GM19324 (cell line): ENCODE data around the gene DHX57.

Experiments
- ATAC-seq: cut with Tn5 transposase; IDR thresholded peaks from one replicate; pipeline ENCODE4 v1.9.1; 2021; ENCODE audit warnings: mild to moderate bottlenecking, moderate library complexity; ENCODE audit not compliant: unreplicated experiment, low FRiP score

The DHX57 gene, protein sequence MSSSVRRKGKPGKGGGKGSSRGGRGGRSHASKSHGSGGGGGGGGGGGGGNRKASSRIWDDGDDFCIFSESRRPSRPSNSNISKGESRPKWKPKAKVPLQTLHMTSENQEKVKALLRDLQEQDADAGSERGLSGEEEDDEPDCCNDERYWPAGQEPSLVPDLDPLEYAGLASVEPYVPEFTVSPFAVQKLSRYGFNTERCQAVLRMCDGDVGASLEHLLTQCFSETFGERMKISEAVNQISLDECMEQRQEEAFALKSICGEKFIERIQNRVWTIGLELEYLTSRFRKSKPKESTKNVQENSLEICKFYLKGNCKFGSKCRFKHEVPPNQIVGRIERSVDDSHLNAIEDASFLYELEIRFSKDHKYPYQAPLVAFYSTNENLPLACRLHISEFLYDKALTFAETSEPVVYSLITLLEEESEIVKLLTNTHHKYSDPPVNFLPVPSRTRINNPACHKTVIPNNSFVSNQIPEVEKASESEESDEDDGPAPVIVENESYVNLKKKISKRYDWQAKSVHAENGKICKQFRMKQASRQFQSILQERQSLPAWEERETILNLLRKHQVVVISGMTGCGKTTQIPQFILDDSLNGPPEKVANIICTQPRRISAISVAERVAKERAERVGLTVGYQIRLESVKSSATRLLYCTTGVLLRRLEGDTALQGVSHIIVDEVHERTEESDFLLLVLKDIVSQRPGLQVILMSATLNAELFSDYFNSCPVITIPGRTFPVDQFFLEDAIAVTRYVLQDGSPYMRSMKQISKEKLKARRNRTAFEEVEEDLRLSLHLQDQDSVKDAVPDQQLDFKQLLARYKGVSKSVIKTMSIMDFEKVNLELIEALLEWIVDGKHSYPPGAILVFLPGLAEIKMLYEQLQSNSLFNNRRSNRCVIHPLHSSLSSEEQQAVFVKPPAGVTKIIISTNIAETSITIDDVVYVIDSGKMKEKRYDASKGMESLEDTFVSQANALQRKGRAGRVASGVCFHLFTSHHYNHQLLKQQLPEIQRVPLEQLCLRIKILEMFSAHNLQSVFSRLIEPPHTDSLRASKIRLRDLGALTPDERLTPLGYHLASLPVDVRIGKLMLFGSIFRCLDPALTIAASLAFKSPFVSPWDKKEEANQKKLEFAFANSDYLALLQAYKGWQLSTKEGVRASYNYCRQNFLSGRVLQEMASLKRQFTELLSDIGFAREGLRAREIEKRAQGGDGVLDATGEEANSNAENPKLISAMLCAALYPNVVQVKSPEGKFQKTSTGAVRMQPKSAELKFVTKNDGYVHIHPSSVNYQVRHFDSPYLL (N-terminal part only)

GRCh38 chr2:38875576-38876367 lies at the start of gene DHX57, which contains the start of gene MORN2:
Gene DHX57, minus strand, starts transcription at chr2:38875934. Its CDS starts 7,529 bp downstream, at chr2:38868405.
Gene MORN2, plus strand, starts transcription at chr2:38875976.
- peak; percentile 100 for ATAC-seq

- ATAC-seq: no peak
These were observed 47.2 kb upstream of the DHX57 start for GRCh38 chr2:38922902-38923301.

DNA sequence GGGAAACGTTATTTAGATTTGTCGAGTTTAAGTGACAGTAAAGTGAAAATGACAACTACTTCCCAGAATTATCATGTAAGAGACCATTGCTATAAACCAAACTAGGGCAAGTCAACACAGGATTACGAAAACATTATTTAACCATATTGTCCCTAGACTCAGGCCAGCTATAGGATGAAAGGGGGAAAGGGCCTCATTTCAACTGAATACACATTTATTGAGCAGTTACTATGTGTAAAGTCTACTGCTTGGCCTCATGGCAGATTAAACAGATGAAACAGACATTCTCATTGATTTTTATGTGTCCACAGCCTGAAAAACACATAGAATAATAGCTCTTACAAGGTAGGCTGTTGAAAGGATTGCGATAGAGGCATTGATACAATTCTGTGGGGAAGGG lies 46.7 kb upstream of the DHX57 start:
- ATAC-seq: no peak

GRCh38 chr2:38912619-38913018 lies 36.9 kb upstream of the DHX57 start:
- ATAC-seq: no peak

DNA sequence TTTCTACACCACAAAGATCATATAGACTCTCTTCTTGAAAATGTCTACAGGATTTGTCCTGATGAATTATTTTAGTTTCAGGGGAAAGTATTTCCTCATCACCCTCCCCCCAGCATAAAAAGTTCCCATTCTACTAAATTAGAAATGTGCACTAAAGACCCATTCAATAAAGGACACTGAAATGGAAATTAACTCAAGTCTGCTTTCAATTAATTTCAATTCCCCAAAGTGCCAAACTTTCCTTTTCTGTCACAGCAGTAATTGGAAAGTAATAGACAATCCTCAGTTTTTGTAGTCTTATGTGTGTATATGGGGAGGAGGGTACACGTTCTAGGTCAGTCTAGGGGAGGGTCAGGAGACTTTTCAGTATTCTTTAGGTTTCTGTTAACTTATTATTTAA lies 35.5 kb upstream of the DHX57 start:
- no peak for ATAC-seq

GRCh38 chr2:38909872-38910271 lies 34.1 kb upstream of the DHX57 start:
- no peak for ATAC-seq

DNA sequence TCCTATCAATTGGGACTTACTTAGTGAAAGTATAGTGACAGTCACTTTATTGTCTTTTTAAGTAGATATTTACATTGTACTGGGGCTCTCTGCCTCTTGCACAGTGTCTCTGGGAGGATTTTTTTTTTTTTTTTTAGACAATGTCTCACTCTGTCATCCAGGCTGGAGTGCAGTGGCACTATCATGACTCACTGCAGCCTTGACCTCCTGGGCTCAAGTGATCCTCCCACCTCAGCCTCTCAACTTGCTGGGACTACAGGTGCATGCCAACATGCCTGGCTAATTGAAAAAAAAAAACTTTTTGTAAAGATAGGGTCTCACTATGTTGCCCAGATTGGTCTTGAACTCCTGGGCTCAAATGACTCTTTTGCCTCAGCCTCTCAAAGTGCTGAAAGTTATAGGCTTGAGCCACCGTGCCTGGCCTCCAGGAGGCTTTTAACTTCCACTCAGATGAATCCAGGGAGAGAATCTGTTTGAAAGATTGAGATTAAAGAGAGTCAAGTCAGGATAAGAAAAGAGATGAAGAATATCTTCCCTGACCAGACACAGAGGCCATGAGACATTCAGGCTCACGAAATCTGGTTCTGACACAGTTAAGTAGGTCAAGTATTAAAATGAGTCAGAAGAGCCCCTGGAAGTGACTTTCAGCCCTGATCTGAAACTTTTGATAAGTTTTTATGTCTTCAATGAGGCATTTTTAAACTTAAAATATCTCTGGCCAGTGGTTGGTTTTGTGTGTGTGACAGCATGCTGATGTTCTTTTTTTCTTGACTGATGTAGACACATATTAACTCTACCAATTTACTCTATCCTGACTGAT lies 32.2 kb upstream of the DHX57 start:
- ATAC-seq: peak; percentile 49

DNA sequence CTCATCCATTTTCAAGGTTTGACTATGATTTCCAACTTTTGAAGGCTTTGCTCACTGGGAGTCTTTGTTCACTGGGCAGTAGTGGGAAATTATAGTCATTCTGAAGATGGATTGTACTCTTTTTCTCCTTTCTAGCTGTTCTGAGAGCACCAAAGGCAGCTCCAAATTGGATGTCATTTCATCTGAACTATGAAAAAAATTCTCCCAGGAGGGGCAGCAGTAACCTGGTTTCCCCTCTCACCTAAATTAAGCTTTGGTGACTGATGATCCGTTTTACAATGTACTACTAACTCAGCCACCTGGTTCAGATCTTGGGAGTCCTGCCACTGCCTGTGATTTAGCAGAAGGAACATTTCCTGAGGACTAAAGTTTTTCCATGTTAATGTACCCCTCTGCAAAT lies 31.5 kb upstream of the DHX57 start:
- no peak for ATAC-seq

- ATAC-seq: no peak
These were observed 29.5 kb upstream of the DHX57 start for GRCh38 chr2:38905251-38905650.

DNA sequence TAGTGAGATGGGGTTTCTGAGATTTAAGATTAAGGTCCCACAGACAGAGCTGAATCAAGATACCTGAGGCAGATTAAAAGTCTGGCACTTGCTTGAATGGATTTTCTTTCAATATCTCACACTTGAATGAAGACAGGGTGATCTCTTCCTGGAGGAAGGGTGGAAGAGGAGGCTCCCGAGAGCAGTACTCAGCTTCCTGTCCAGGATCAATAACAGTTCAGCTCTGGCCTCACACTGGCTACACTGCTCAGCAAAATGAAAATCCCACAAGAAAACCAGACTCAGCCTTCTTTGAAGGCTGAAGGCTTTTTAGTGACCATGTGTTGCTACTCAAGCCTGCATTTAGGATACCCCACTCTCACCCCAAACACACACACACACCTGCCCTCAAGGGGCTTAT lies 25.0 kb upstream of the DHX57 start:
- ATAC-seq: no peak

- ATAC-seq: no peak
These were observed 22.5 kb upstream of the DHX57 start for GRCh38 chr2:38898256-38898655.

DNA sequence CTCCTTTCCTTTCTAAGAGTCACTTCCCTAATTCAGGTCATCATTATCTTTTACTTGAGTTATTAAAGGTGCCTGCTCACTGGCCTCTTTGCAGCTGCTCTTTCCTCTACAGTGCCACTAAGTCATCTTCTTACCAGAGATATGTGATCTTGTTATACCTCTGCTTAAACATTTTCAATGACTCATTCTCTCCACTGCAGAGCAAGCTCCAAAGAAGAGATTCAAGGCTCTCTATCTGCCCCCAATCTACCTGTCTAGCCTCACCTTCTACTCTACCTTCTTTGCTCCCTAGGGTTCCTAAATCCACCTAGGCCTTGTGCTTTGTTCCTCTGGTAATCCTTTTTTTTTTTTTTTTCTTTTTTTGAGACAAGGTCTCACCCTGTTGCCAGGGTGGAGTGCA lies 17.1 kb upstream of the DHX57 start:
- no peak for ATAC-seq

DNA sequence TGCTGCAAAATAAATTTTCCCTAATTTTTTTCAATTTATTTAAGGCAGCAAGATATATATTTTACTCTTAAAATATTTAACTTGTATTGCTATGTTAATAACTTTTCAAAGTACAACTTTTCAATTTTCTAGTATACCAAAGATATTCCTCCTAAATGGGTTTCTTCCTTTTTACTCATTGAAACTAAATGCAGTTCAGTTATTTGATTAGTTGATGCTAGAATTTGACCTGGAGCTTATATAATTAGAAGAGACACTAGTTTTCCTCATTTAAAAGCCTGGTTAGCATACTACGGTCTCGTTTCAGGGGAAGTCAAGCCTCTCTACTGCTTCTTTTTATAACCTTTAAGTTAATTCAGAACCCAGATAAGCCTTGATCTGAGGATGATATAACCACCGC lies 13.8 kb upstream of the DHX57 start, which contains the start of gene ARHGEF33:
Gene ARHGEF33 (plus strand): TSS at position 301 of the 400 bp plus-strand sequence. CDS start 29,573 bp downstream, outside the sequence.
- no peak for ATAC-seq

DNA sequence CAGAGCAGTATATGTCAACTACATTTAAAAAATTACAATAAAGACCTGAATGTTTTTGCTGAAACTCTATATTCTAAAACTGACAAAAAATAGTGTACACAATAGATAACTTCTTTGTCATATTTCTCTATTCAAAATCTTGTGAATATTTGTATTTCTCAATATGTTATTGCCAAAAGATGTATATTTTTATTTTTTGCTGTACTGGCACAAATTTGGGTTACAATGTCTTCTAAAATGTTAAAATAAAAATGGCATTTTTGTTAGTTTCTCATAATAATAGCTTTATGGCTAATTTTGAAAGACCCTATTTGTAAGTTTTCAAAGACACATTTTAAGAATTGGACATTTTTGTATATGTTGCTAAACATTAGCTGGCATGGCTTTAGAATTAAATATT lies 13.3 kb upstream of the DHX57 start:
- no peak for ATAC-seq

GRCh38 chr2:38887902-38888554 lies 12.3 kb upstream of the DHX57 start:
- no peak for ATAC-seq

GRCh38 chr2:38887347-38887746 lies 11.6 kb upstream of the DHX57 start:
- ATAC-seq: no peak

- ATAC-seq: no peak
These were observed 10.3 kb upstream of the DHX57 start for GRCh38 chr2:38886063-38886462.

DNA sequence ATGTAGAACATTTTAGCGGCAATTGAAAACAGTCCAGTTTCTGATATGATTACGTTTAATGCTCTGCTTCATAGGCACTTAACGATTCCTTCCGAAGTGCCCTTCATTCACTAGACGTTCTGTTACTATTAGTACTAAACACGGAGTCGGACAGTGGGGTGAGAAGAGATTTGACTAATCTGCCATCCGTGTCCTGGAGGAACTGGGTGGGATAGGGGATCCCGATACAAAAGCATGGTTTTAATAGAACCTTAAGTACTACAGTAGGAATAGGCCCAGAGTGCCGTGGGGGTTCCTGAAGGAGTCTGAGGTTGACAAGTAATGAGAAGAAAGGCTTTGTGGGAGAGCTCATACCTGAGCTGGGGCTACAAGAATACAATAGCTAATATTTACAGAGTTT lies 673 bp upstream of the DHX57 start:
- ATAC-seq: no peak

- ATAC-seq: no peak
These were observed 533 bp downstream of the DHX57 start for GRCh38 chr2:38875227-38875575.
